Panc1 (cell line): ENCODE data around the gene BTBD9.

Source experiments
- POLR2AphosphoS5 ChIP-seq: IDR thresholded peaks from 2 replicates; pipeline ENCODE4 v1.6.1; 2012; ENCODE audit warnings: mild to moderate bottlenecking, low read depth, low read length, moderate library complexity
- REST ChIP-seq, 2 experiments: IDR thresholded peaks; 2 replicates each; pipeline ENCODE4 v1.6.1; 2011 to 2012; ENCODE audit warnings: low read depth in 2 of 2, control low read depth in 1 of 2, low read length in 1 of 2, mild to moderate bottlenecking in 1 of 2, moderate library complexity in 1 of 2; ENCODE audit not compliant: insufficient read depth in 1 of 2
- SIN3A ChIP-seq: IDR thresholded peaks from 2 replicates; pipeline ENCODE4 v1.6.1; 2012; ENCODE audit warnings: low read depth, mild to moderate bottlenecking, low read length, moderate library complexity, borderline replicate concordance; ENCODE audit not compliant: insufficient read depth
- TF ChIP-seq, protein P1 (sequence below): fragments of 450-650 bp; IDR thresholded peaks from 2 replicates; pipeline ENCODE4 v1.5.1; 2017; ENCODE audit warnings: mild to moderate bottlenecking

- TF ChIP-seq, protein P1, sequence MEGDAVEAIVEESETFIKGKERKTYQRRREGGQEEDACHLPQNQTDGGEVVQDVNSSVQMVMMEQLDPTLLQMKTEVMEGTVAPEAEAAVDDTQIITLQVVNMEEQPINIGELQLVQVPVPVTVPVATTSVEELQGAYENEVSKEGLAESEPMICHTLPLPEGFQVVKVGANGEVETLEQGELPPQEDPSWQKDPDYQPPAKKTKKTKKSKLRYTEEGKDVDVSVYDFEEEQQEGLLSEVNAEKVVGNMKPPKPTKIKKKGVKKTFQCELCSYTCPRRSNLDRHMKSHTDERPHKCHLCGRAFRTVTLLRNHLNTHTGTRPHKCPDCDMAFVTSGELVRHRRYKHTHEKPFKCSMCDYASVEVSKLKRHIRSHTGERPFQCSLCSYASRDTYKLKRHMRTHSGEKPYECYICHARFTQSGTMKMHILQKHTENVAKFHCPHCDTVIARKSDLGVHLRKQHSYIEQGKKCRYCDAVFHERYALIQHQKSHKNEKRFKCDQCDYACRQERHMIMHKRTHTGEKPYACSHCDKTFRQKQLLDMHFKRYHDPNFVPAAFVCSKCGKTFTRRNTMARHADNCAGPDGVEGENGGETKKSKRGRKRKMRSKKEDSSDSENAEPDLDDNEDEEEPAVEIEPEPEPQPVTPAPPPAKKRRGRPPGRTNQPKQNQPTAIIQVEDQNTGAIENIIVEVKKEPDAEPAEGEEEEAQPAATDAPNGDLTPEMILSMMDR, result no peak
- TF ChIP-seq REST (IDR thresholded peaks at IDR 0.05; ENCODE audit: insufficient read depth in 1 of 2, low read depth in 2 of 2, low read length in 1 of 2), result no peak
- TF ChIP-seq SIN3A, result no peak
- TF ChIP-seq POLR2AphosphoS5, result no peak
Measured at GRCh38 chr6:38587766-38588362, 51.9 kb downstream of the BTBD9 start.
